Peyer's patch (tissue), 4 donors: ENCODE measurements around the gene CCDC85B.

ENCODE experiments used
- POLR2A ChIP-seq, 2 donors: fragments of 450-650 bp; IDR thresholded peaks; one replicate each; pipeline ENCODE4 v1.5.1; 2017; ENCODE audit warnings: antibody characterized with exemption in 2 of 2, mild to moderate bottlenecking in 2 of 2, moderate library complexity in 2 of 2
- TF ChIP-seq, protein P1 (sequence below), 6 experiments: fragments of 450-650 bp in 4 of 6; fragments of 200-600 bp in 2 of 6; sonication (generic) in 1 of 6; IDR thresholded peaks; one replicate each; pipeline ENCODE4 v1.5.1; 2017 to 2019; ENCODE audit warnings: antibody characterized with exemption in 6 of 6, mild to moderate bottlenecking in 3 of 6, moderate library complexity in 1 of 6

GRCh38 chr11:65898656-65899355 is 8.3 kb downstream of the CCDC85B start:
- TF ChIP-seq, protein P1, sequence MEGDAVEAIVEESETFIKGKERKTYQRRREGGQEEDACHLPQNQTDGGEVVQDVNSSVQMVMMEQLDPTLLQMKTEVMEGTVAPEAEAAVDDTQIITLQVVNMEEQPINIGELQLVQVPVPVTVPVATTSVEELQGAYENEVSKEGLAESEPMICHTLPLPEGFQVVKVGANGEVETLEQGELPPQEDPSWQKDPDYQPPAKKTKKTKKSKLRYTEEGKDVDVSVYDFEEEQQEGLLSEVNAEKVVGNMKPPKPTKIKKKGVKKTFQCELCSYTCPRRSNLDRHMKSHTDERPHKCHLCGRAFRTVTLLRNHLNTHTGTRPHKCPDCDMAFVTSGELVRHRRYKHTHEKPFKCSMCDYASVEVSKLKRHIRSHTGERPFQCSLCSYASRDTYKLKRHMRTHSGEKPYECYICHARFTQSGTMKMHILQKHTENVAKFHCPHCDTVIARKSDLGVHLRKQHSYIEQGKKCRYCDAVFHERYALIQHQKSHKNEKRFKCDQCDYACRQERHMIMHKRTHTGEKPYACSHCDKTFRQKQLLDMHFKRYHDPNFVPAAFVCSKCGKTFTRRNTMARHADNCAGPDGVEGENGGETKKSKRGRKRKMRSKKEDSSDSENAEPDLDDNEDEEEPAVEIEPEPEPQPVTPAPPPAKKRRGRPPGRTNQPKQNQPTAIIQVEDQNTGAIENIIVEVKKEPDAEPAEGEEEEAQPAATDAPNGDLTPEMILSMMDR (IDR thresholded peaks at IDR 0.05): no peak
- TF ChIP-seq POLR2A (IDR thresholded peaks at IDR 0.05): no peak
